WI38 (cell line): ENCODE data around the gene LIPJ.

Experiments used
- H3K4me3 ChIP-seq: 2 replicates; pipeline ENCODE4 v1.5.1; 2011; ENCODE audit warnings: low read depth, mild to moderate bottlenecking, control low read depth, low read length
- TF ChIP-seq, protein P1 (sequence below): IDR thresholded peaks from 2 replicates; pipeline ENCODE4 v1.5.1; 2012; ENCODE audit warnings: low read depth, mild to moderate bottlenecking, control low read depth, low read length

The LIPJ gene

DNA sequence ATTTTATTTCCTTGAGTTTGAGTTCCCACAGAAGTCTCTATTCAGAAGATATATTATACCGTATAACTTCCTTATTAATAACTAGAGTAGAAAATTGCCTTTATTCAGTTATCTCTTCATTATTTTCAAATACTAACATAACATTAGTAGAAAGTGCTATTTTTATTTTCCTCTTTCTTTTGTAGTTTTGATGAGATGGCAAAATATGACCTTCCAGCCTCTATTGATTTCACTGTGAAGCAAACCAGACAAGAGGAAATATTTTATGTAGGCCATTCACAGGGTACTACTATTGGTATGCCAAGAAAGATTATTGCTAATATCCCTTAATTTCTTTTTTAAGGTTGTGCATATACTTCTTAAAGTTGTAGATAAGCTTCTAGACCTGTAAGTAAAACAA, 7.9 kb downstream of the LIPJ start:
- no peak overlapping the region for H3K4me3 ChIP-seq
- TF ChIP-seq, protein P1, sequence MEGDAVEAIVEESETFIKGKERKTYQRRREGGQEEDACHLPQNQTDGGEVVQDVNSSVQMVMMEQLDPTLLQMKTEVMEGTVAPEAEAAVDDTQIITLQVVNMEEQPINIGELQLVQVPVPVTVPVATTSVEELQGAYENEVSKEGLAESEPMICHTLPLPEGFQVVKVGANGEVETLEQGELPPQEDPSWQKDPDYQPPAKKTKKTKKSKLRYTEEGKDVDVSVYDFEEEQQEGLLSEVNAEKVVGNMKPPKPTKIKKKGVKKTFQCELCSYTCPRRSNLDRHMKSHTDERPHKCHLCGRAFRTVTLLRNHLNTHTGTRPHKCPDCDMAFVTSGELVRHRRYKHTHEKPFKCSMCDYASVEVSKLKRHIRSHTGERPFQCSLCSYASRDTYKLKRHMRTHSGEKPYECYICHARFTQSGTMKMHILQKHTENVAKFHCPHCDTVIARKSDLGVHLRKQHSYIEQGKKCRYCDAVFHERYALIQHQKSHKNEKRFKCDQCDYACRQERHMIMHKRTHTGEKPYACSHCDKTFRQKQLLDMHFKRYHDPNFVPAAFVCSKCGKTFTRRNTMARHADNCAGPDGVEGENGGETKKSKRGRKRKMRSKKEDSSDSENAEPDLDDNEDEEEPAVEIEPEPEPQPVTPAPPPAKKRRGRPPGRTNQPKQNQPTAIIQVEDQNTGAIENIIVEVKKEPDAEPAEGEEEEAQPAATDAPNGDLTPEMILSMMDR, result no peak

DNA sequence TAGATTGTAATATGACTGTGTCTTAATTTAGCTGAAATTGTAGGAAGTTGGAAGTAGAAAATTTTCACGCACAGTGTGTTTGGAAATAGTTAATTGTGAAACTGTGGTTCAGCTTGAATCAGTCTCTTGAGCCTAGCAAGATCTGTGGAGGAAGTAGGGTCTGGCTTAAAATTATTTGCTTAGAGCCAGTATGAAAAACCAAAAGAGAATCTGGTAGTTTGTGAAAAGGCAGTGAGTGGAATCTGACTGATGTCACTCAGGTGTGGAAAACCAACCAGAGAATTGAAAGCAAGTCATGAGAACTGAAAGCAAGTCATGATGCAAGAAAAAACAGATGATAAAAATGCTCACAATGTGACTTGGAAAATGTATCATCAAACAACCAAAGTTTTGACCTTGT, 11.5 kb downstream of the LIPJ start:
- TF ChIP-seq, protein P1, result no peak
- no peak overlapping the region for H3K4me3 ChIP-seq

DNA sequence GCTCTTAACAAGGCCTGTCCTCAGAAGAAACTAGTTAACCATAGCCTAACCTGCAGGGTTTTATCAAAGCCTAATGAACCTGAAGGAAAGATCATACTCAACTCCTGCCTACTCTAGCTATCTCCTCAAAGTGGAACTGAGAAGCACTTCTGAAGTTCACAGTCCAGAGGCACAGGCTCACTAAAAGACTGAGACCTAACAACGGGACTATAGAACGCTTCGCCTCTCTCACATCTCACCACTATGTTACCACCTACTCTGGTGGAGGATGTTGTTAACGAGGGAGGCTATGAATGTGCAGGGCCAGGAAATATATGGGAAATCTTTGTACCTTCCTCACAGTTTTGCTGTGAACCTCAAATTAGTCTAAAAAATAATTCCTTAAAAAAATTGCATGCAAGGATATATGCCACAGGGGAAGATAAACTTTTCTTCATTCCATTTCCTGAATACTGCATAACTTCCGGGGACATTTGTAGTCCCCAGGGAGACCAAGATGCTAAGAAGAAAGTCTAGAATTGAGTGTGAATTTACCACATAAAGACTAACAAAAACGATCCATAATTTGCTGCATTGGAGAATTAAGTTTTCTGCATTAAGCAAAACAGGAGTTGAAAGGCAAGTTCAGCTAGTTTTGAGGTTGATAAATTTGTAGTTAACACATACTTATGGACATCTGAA, 21.6 kb downstream of the LIPJ start:
- H3K4me3 ChIP-seq, result no peak overlapping the region
- TF ChIP-seq, protein P1, result no peak

DNA sequence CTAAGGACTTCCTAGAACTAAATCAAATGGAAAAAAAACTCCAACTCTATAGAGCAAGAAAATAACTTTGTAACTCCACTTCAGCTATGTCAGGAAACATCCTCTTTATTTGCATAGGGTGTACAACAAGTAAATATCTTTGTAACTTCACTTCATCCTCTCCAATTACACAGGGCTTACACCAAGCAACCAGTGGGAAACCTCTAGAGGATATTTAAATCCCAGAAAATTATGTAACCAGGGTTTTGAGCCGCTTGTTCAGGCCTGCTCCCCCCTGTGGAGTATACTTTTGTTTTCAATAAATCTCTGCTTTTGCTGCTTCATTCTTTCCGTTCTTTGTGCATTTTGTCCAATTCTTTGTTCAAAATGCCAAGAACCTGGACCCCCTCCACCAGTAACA, 22.2 kb downstream of the LIPJ start:
- no peak overlapping the region for H3K4me3 ChIP-seq
- TF ChIP-seq, protein P1, result no peak

DNA sequence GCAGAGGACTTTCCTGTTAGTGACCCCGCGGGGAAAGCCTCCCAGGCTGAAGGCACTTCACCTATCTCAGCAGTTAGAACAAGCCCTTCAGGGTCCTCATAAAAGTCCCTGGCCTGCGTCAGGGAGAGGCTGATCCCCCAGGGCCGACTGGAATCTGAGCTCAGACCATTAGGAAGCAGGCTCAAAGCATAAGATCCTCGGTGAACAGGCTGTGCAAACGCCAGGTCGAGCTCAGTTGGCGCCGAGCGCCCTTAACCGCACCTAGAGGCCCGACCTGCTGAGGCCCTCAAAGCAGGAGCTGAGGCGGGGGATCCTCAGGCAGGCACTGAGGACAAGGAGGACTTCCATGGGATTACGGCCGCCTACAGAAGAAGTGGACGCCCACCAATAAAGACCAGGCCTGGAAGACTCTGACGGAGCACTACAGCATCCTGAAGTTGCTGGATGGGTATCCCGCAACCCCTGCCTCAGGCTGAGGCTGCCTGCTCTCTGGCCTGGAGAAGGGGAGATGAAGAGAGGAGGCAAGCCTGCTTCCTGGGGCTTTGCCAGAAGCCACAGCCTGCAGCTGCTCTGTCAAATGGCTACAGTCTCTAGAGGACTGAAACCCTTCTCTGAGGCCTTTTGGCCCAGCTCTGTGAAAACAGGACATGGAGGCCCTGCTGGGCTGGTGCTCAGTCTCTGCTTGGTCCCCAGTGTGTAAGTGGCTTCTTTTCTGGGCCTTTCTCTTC, 29.9 kb downstream of the LIPJ start:
- TF ChIP-seq, protein P1, result no peak
- H3K4me3 ChIP-seq, result no peak overlapping the region

DNA sequence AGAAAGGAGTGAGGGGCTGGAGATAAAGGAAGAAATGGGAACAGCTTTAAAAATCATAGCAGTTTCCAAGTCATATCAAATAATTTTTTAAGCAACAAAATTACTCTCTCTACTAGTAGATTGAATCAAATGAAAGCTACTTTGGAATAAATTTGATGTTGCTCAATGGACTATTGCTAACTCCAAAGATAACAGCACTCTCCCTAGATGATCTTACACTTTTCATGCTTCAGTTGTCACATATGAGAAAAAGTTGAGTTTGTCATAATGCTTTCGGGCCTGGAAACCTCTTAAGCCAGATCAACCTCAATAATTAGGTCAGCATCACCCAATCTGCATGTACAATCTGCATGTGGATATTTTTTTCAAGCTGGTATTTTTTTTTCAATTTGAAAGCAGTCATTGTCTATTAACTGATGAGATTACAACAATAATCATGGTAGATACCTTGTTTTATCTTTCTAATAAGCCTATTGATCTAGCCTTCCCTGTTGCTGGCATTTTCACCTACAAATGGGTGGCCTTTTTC, 31.3 kb downstream of the LIPJ start:
- no peak overlapping the region for H3K4me3 ChIP-seq
- TF ChIP-seq, protein P1, result no peak

DNA sequence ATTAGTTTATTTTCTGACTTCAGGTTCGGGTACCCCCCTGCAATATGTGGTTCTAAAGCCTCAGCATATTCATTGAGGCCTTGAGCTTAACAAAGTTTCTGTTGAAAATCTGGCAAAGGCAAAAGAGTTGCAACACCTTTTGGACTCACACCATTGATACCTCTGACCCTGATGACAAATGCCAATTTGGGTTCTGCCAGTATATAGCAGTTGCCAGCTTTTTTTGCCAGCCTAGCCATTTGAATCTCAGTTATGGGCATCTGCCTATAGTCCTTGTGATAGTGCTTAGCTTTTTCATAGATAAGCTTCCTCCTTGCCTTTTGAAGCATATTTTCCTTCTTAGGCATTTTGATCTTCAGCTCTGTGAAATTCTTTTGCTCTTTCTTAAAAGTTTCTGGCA, 31.9 kb downstream of the LIPJ start:
- H3K4me3 ChIP-seq, result no peak overlapping the region
- TF ChIP-seq, protein P1, result no peak
